GM19351 (cell line): Measurements from ENCODE around the gene URI1.

Experiments used
- ATAC-seq: cut with Tn5 transposase; IDR thresholded peaks from one replicate; pipeline ENCODE4 v1.9.1; 2021; ENCODE audit warnings: mild to moderate bottlenecking, moderate library complexity; ENCODE audit not compliant: unreplicated experiment

Gene URI1

DNA sequence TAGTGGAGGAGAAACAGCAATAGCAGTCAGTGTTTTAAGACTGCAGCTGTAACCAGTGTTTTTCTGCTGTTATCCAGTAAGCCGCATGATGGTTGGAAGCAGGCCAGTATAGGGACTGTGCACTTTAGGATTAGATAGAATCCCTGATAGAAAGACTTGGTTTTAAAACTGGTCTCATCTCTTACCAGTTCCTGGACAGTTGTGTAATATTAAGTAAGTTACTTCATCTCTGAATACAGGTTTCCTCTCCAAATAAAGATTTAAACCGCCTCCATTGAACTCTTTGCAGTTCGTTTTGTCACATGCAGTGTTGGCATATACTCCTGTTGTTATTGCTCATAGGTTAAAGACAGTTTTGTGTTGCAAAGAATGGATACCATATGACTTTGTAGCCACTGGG, 25.6 kb downstream of the URI1 start:
- no peak for ATAC-seq

DNA sequence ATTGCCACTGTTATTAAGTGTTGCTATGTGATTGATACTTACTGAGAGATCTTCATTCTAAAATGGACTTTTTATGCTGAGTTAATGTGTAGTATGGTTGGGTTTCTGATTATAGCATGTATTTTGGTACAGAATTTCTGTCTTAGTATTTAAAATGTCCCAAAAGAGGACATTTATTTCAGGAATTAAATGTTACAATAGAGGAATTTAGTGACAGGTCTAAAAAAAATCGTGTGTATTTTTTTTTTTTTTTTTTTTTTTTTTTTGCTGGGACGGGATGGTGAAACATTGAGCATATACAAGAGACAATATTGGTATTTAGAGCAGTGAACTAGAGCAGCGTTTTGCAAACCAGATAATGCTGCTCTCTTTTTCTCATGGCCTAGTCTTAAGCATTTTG, 27.9 kb downstream of the URI1 start:
- ATAC-seq = no peak

DNA sequence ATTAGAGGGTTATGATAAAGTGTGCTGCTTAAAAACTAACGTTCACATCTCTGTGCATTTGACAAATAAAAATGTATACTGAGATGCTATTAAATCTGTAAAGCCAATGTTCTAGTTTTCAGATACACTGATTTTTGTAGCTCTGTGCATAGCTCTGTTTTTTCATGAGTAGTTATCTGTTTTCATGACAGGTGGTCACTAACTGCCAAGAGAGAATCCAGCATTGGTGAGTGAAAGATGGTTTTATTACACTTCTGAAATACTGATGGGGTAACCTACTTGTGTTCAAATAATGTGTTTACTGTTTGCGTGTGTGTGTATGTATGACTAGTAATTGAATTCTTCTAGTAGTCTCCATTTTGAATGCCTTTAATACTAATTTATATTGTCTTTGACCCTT, 29.0 kb downstream of the URI1 start:
- ATAC-seq = no peak

DNA sequence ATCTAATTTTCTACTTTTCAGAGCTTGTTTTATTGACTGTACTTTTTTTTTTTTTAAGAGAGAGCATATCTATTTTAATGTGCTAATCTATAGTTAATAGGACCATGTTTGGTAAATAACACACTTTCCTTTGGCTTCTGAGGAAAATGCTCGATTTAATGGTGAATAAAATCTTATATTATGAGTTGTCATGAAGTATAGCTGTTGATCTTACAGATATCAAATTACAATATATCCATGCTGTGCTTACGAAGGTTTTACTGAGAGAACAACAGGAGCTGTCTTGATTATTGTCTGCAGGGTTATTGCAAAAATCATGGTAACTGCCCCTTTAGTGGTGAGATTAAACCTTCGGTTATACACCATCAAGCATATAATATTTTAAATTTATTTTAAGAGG, 29.6 kb downstream of the URI1 start:
- ATAC-seq = no peak

DNA sequence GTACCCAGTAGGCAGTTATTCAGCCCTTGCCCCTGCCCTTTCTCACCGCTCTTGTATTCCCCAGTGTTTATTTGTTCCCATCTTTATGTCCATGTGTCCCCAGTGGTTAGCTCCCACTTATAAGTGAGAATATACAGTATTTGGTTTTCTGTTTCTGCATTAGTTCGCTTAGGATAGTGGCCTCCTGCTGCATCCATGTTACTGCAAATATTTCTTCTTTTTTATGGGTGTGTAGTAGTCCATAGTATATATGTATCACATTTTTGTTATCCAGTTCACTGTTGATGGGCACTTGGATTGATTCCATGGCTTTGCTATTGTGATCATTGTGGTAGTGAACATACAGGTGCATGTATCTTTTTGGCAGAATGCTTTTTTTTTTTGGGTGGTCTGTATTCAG, 32.7 kb downstream of the URI1 start:
- no peak for ATAC-seq

DNA sequence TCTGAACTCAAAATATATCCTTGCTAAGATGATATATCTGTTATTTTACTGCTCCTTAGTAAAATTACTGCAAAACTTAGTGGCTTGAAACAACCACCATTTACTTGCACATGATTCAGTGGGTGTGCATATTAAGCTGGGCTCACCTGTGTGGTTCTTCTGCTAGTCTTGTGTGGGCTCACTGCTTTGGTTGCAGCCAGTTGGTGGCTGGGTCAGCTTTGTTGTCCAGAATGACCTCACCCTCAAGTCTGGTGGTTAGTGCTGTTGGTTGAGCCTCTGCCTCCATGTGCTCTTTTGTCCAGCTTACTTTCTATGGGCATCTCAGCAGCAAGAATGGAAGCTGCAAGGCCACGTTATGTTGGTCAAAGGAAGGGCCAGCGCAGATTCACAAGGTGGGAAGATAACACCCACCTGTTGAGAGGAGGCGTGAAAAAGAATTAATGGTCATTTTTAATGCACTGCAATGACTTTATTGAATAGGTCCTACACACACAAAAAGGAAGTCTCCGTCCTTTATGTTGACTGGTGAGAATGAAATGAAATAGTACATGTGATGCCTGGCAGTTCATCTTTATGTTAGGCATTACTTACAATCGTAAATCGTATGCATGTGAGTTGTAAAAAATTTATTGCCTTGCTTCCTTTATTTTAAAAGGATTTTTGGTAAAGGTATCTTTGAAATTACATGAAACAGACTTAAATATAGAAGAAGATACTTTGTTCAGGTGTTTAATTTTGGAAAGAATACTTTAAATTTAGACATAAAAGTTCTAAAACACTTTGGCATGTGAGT, 34.3 kb downstream of the URI1 start:
- ATAC-seq = no peak

DNA sequence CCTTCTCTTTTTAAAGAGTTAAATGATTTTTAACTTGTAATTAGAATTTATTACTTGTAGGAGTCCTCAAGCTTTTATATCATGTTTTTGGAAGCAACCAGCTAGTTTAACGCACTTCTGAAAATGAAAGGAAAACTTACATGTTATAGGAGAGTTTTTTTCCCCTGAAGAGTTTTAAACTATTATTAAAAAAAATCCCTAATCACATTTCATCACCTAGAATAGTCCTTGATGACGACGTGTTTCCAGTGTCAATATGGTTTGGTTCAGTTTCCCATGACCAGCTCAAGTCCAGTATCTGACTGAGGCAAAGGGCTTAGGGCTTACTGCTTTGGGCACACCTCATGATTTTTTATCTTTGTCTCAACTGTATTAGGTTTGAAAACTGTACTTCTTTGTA, 36.0 kb downstream of the URI1 start:
- no peak for ATAC-seq

DNA sequence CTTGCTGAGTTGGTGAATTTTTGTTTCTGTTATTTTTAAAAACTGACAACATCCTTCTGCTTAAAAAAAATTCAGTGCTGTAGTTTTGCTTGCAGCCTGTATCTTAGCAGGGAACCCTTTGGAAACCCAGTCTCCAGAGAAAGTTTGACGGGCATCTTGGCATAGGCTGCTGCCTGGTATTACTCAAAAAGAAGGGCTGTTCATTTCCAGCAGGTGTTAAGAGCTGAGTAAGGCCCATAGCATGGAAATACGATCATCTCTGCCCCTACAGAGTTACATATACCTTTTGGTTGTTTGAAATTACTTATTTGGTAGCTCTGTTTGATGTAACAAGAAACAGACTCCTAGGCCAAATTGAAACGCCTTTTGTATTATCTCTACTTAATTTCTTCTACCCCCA, 41.5 kb downstream of the URI1 start:
- no peak for ATAC-seq

DNA sequence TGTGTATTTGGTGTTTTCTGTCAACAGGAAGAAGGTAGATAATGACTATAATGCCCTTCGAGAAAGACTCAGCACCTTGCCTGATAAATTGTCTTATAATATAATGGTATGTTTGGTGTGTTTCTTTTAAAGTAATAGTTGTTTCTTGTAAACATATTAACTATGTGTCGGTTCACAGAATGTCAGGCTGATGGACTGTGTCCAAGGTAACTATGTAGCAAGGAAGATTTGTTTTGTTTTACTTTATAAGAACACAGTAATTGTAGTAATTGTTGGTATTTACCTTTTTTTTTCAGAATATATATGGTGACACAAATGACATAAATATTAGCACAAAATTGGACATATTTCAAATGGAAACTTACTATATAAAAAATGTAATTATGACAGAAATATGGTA, 43.2 kb downstream of the URI1 start:
- ATAC-seq = no peak

DNA sequence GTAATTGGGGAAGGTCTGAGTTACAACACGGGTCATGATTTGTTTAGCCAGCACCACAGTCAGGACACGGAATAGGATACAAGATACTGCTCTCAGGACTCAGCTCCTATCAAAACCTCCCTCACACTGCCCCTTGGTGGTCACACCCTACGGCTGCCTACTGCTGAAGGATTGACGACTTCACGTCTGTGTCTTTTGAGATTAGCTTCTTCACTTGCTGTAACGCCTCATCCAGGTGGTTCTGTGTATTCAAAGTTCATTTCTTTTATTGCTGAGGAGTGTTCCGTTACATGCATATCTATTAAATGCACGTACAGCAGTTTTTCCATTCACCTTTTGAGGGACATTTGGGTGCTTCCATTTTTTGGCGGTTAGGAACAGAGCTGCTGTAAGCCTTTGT, 46.3 kb downstream of the URI1 start:
- no peak for ATAC-seq

DNA sequence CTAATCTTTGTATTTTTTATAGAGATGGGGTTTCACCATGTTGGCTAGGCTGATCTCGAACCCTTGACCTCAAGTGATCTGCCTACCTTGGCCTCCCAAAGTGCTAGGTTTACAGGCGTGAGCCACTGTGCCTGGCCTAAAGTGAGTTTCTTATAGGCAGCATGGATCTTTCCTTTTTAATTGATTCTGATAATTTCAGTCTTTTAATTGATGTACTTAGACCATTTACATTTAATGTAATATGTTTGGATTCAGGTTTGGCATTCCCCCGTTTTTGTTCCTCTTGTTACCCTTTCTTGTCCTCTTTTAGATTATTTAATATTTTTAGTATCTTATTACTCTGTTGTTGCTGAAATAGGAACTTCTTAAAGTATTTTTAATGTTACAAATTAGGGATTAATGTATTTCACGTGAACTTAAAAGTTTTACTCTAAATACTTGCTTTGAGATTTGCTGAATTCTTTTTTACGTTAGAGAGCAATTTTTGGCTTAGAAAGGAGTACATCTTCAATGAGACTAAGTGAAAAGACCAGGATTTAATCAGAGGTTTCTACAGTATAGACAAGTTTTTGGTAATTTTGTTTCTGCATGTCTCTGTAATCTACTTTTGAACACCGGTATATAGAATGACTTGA, 50.3 kb downstream of the URI1 start:
- no peak for ATAC-seq

DNA sequence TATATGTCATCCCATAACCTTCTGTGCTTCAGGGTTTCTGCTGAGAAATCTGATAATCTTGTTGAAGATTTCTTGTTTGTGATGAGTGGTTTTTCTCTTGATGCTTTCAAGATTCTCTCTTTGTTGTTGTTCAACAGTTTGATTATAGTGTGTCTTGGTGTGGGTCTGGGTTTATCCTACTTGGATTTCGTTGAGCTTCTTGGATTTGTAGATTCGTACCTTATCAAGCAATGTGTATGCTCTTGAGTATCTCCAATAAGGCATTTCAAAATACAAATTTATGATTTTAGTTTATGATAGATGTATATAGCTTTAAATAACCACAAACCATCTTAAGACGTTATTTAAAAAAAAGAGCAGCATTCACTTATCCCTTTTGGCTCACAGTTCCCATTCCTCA, 57.5 kb downstream of the URI1 start:
- no peak for ATAC-seq

DNA sequence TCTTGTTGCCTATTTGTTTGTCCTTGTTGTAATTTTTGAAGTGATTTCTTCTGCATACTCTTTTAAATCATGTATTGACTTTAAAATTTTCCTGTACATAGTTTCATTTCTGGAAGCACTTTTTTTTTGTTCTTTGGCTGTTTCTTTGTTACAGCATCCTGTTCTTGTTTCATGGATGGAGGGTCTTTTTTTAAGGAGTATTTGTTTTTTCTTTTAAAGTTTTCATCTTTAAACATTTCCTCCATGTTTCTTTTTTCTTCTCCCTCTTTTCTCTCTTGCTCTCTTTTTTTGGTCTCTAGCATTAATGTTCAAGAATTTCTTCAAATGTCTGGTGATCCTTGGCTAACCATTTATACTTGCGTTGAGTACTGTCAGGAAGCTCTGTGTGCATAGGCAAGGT, 58.8 kb downstream of the URI1 start:
- ATAC-seq = no peak

DNA sequence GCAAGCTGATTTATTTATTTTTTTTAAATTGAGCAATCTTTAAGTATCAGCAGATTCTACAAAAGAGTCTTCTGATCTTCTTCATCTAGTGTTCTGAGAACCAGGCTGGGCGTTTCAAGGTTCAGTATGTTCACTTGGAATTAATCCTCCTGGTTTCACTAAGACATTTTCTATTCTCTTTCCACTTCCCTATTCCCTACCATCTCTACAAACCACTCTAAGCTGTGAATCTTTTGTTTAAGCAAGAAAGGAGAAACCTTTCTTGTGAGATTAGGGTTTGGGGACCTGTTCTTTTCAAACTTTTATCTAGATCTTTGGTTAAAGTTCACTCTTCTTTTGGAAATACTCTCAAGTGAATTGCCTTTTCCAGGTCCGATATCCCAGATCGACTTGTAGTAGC, 59.3 kb downstream of the URI1 start:
- no peak for ATAC-seq

DNA sequence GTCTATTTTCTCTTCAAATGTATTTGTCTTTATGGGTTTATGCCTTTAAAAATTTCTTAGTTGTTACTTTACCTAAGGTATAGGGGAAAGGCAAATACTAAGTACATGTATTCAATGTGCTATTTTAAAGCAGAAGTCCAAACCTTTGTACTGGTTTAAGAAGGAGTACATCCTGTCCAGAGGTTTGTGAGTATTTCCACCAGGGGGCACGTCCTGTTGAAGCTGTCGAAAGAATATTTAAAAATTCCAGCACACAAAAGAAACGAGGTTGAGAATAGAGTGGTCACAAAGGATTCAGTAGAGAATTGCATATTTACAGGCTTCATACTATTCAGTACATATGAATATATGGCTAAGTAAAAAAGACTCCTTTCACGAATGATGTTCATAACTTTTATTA, 59.8 kb downstream of the URI1 start:
- ATAC-seq = no peak

DNA sequence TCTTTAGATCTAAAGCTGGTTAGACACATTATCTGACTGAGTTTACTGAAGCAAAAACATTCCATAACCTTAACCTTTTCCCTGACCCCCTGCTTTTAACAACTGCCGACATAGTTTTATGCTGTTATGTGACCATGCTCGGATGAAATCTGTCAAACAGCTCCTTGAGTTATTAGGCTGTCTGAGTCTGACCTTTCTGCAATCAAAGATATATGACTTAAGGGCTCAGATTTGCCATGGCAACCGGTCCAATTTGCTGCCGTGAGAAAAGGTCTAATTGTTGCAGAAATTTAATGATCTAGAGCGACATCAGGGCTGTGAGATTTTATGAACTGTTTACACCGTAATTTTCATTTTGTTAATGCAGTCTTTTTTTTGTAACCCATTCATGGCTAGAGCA, 61.8 kb downstream of the URI1 start:
- no peak for ATAC-seq

DNA sequence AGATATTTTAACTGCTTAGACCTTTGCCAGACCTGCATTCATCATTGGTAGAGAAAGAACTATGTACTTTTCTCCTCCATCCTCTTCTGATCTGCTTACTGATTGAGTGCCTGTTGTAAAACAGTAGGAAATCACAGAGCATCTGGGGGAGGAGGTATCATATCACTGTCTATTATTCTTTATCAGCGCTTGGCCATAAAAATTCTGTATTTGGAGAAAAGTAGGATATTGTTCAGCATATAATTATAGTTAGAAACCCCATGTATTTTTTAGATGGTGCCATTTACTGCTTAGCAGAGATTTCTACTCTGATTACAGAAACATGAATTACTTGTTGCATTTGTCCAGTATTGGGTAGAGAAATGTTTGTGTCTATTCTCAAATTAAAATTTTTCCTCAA, 62.4 kb downstream of the URI1 start:
- no peak for ATAC-seq

DNA sequence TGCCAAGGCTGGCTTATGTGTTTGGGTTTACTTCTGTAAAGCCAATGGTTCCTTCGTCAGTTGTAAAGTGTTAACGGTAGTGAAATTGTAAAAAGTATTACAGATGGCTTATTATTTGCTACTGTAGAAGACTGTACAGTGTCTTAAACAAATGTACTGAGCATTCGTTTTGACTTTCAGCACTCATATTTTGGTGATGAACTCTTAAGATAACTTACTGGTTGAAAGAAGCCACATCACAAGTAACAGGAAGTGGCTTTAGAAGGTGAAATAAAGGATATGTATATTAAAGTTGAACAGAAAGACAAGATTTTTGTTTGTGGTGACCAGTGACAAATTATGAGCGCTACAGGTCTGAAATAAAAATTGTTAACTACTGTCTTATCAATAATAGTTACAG, 64.2 kb downstream of the URI1 start:
- no peak for ATAC-seq

DNA sequence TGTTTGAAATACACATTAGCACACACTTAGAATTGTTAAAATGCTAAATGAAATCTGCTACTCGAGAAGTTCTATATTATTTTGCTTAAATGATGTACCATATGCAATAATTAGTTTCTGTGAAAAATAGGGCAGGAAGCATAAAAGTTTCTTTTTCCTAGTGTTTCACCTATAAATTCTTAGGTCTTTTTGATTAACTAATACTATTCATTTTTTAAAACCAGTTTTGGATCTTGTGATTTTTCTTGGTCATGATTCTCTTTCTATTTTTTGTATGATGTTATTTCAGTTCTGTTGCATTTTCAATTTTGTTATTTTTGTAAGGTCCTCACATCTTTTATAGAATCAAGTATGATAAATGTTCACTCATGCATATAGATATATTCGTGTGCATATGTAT, 66.1 kb downstream of the URI1 start:
- ATAC-seq = no peak

DNA sequence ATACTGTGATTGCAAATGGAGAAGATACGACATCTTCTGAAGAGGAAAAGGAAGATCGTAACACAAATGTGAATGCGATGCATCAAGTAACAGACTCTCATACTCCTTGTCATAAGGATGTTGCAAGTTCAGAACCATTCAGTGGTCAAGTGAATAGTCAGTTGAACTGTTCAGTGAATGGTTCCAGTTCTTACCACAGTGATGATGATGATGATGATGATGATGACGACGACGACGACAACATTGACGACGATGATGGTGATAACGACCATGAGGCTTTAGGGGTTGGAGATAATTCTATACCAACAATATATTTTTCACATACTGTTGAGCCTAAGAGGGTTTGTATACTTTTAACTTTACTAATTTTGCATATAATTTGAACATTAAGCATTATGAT, 67.0 kb downstream of the URI1 start:
- ATAC-seq = no peak

DNA sequence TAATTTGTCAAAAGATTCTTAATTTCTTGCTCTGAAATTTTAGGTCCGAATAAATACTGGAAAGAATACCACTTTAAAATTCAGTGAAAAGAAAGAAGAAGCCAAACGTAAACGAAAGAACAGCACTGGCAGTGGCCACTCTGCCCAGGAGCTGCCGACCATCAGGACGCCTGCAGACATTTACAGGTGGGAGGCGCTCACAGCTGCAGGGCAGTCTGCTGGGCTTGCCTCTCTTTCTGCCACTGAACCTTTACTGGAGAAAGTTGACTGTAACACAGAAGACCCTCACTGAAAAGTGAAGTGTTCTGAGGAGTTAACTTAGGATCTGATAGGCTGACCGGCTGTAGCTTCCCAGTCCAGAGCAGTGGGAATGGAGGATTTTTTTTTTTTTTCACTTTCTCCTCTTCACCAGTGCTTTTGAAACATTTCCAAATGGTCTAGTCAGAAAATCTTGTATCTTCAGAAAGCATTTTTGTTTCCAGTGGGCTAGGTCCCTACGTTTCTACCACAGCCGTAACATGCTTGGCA, 69.1 kb downstream of the URI1 start:
- ATAC-seq = no peak

DNA sequence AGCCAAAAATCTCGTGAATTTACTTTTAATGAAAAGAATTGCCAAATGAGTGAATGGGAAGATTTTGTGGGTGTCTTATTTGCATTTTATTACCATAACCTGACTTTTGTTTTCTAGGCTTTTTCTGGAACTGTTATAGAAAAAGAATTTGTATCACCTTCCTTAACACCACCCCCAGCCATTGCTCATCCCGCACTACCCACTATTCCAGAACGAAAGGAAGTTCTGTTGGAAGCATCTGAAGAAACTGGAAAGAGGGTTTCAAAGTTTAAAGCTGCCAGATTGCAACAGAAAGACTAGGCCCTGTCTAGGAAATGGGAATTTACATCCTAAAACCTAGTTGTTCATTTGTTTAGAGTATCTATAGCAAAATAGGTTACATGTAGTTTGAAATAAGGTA, 72.7 kb downstream of the URI1 start:
- no peak for ATAC-seq

DNA sequence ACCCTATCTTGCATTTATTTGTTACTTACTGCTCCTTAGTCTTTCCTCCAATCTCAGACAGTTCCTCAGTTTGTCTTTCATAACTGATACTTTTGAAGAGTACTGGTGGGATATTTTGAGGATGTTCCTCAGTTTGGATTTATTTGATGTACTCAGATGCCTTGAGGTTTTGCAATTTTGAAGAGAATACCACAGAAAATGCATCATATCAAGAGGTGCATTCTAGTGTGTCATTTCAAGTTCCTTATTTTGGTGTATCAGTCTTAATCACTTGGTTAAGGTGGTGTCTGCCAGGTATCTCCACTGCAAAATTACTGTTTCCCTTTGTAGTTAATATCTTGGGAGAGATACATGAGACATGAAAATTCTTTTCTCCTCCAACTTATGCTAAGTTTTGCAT, 75.1 kb downstream of the URI1 start:
- peak; percentile 93 for ATAC-seq
